K562 (cell line): ENCODE data around the gene MAP2K3. TPM values are rescaled to one million over a fixed set of nuclear protein-coding genes. Genes with fewer than 3 reads are reported as not detected.

Experiments
- ATAC-seq: fragments of 200-7000 bp; cut with Tn5 transposase; 3 replicates; pipeline ENCODE4 v1.9.1; 2020; ENCODE audit warnings: moderate library complexity
- BruUV-seq: library from RNA; stranded (reverse); fragments of 400-500 nt; replicated peaks from 2 replicates; lab custom pipeline; 2021; lab: Mats Ljungman, UMichigan
- CTCF ChIA-PET: fragments of 300-600 bp; formaldehyde crosslinking; extraction: SDS; loops from one replicate; lab custom pipeline; 2021; ENCODE audit warnings: low intra/inter-chr PET ratio; lab: Yijun Ruan, JAX
- POLR2A ChIA-PET: fragments of 300-600, 350-650 bp; sonication (Branson Sonifier 250); formaldehyde crosslinking; extraction: SDS; loops from one replicate; lab custom pipeline; 2021; ENCODE audit warnings: antibody characterized with exemption, inconsistent platforms; lab: Yijun Ruan, JAX
- DNase-seq, 4 experiments: peaks; one replicate each; pipeline versions ENCODE4 v3.0.0 to v3.0.0-alpha.2; 2011 to 2018; ENCODE audit warnings: low spot score in 3 of 4, mixed read lengths in 3 of 4; ENCODE audit errors: extremely low read depth in 1 of 4
- FAIRE-seq: peaks from 2 replicates; lab custom pipeline; 2011; peaks lifted over from hg19 to GRCh38; lab: Jason Lieb, UNC
- H2AFZ ChIP-seq: 2 replicates; pipeline ENCODE4 v1.6.0; 2011; ENCODE audit warnings: low read depth, low read length, control low read depth, inconsistent platforms
- H3K27ac ChIP-seq: fragments of 200-600 bp; 3 replicates; pipeline ENCODE4 v1.8.0; 2011; ENCODE audit warnings: low read depth, mild to moderate bottlenecking, control low read depth, inconsistent platforms, low read length, moderate library complexity, mixed read lengths; ENCODE audit errors: extremely low read depth
- H3K27me3 ChIP-seq, 2 experiments: fragments of 300-600 bp in 1 of 2; 2 replicates in 1 of 2; 3 replicates in 1 of 2; pipeline versions ENCODE4 v1.6.0 to v1.8.0; 2011; ENCODE audit warnings: inconsistent platforms in 2 of 2, low read length in 2 of 2, mild to moderate bottlenecking in 1 of 2, mixed read lengths in 1 of 2, moderate library complexity in 1 of 2; ENCODE audit not compliant: control insufficient read depth in 2 of 2, insufficient read depth in 2 of 2
- H3K36me3 ChIP-seq: fragments of 300-600 bp; 3 replicates; pipeline ENCODE4 v1.8.0; 2011; ENCODE audit warnings: mild to moderate bottlenecking, low read length, inconsistent platforms; ENCODE audit not compliant: control insufficient read depth, insufficient read depth
- H3K4me1 ChIP-seq, 2 experiments: fragments of 200-600 bp in 1 of 2; replicated peaks in 1 of 2; 2 replicates in 1 of 2; 3 replicates in 1 of 2; pipeline versions ENCODE4 v1.5.1 to v1.8.0; 2011; ENCODE audit warnings: inconsistent platforms in 2 of 2, low read length in 2 of 2, mild to moderate bottlenecking in 1 of 2, mixed read lengths in 1 of 2, moderate library complexity in 1 of 2; ENCODE audit not compliant: control insufficient read depth in 2 of 2, insufficient read depth in 2 of 2
- H3K4me2 ChIP-seq: 2 replicates; pipeline ENCODE4 v1.6.1; 2011; ENCODE audit warnings: low read length, control low read depth, inconsistent platforms, mixed read lengths; ENCODE audit not compliant: insufficient read depth
- H3K4me3 ChIP-seq: fragments of 200-600 bp; sonication (generic), shearing (Covaris generic); 2 replicates; pipeline ENCODE4 v1.5.1; 2016; ENCODE audit warnings: control low read depth, inconsistent platforms
- H3K79me2 ChIP-seq: fragments of 200-600 bp; 3 replicates; pipeline ENCODE4 v1.8.0; 2011; ENCODE audit warnings: low read length, inconsistent platforms; ENCODE audit not compliant: control insufficient read depth, insufficient read depth
- H3K9ac ChIP-seq, 2 experiments: 2 replicates each; pipeline versions ENCODE4 v1.6.0 to v1.6.1; 2011; ENCODE audit warnings: low read depth in 2 of 2, low read length in 2 of 2, control low read depth in 1 of 2, inconsistent platforms in 1 of 2, mild to moderate bottlenecking in 1 of 2, mixed read lengths in 1 of 2; ENCODE audit not compliant: insufficient read depth in 1 of 2
- H3K9me1 ChIP-seq: one replicate; pipeline ENCODE4 v1.6.0; 2011; ENCODE audit warnings: inconsistent platforms, mild to moderate bottlenecking, low read length, moderate library complexity; ENCODE audit not compliant: control insufficient read depth, insufficient read depth
- H3K9me3 ChIP-seq: replicated peaks from 2 replicates; pipeline ENCODE4 v1.5.1; 2011; ENCODE audit warnings: low read depth, low read length, inconsistent platforms; ENCODE audit not compliant: control insufficient read depth, insufficient read depth
- H4K20me1 ChIP-seq: replicated peaks from 2 replicates; pipeline ENCODE4 v1.6.1; 2011; ENCODE audit warnings: low read length, inconsistent platforms, mixed read lengths; ENCODE audit not compliant: control insufficient read depth, insufficient read depth
- BCOR ChIP-seq: fragments of 450-650 bp; IDR thresholded peaks from 2 replicates; pipeline ENCODE4 v1.6.1; 2016
- HMGN3 ChIP-seq: IDR thresholded peaks from 2 replicates; pipeline ENCODE4 v1.6.1; 2011; ENCODE audit warnings: borderline replicate concordance, low read depth, mild to moderate bottlenecking, mixed read lengths, low read length; ENCODE audit not compliant: insufficient read length; ENCODE audit errors: extremely low read depth
- MEF2A ChIP-seq: IDR thresholded peaks from 2 replicates; pipeline ENCODE4 v1.6.1; 2011; ENCODE audit warnings: low read depth, mild to moderate bottlenecking, low read length, moderate library complexity; ENCODE audit not compliant: control insufficient read depth
- PML ChIP-seq: IDR thresholded peaks from 2 replicates; pipeline ENCODE4 v1.6.1; 2012; ENCODE audit warnings: low read length, inconsistent platforms
- RBM14 ChIP-seq: fragments of 200-400 bp; formaldehyde crosslinking; IDR thresholded peaks from 2 replicates; pipeline ENCODE4 v1.6.1; 2018; ENCODE audit warnings: low read depth, mild to moderate bottlenecking, low read length, moderate library complexity, borderline replicate concordance; ENCODE audit not compliant: insufficient read depth
- SRSF7 ChIP-seq: fragments of 200-400 bp; formaldehyde crosslinking; optimal IDR thresholded peaks from 2 replicates; pipeline ENCODE3; 2017; ENCODE audit warnings: mild to moderate bottlenecking, low read depth, low read length
- ZFP36 ChIP-seq: fragments of 150-350 bp; IDR thresholded peaks from 2 replicates; pipeline ENCODE4 v1.6.1; 2018; ENCODE audit warnings: low read length, low read depth; ENCODE audit not compliant: partially characterized antibody
- WGBS: fragments of 100-300 bp; shearing (Covaris generic); methylation state at CpG from one replicate; pipeline ENCODE4 v1.1.6; 2016; ENCODE audit warnings: low coverage, mixed read lengths; ENCODE audit not compliant: insufficient coverage; ENCODE audit errors: missing lambda C conversion rate; 5-methylcytosine and 5-hydroxymethylcytosine counted together
- in situ Hi-C: fragments of 300-500 bp; cut with MboI; formaldehyde crosslinking; loops from 4 replicates; pipeline ENCODE4 v1.15.0; 2018; ENCODE audit warnings: inconsistent platforms, mixed read lengths
- intact Hi-C: fragments of 100-400 bp; cut with micrococcal nuclease; formaldehyde crosslinking; loops from 2 replicates; pipeline ENCODE4 v1.14.2; 2022
- polyA plus RNA-seq, 8 experiments: library from polyadenylated mRNA; depleted of rRNA in 4 of 8; stranded (reverse) in 5 of 8; unstranded in 3 of 8; fragments of >200 nt; fragmentation: Nextera tagmentation in 2 of 8; fragmentation: Illumina TruSeq in 1 of 8; extraction: Ambion mirVana in 2 of 8; extraction: Trizol in 1 of 8; gene quantifications; 2 replicates each; pipeline versions ENCODE4 v1.2.1 to v1.2.3, GENCODE V29; 2011 to 2014; ENCODE audit warnings: inconsistent platforms in 1 of 8, missing spikeins in 1 of 8
- total RNA-seq, 7 experiments: library from RNA; depleted of rRNA in 6 of 7; stranded (reverse); fragments of >200 nt in 6 of 7; fragmentation: Illumina TruSeq in 2 of 7; extraction: Trizol in 2 of 7; gene quantifications; 2 replicates each; pipeline versions ENCODE4 v1.2.1 to v1.2.3, GENCODE V29; 2011 to 2021; ENCODE audit warnings: low replicate concordance in 1 of 7
- TF ChIP-seq, protein P1 (sequence below): fragments of 450-650 bp; IDR thresholded peaks from 2 replicates; pipeline ENCODE4 v1.6.1; 2017; ENCODE audit warnings: antibody characterized with exemption, mild to moderate bottlenecking

MAP2K3 gene
- total and polyA plus RNA-seq, 9 of the 15 experiments (the other 6 are each of a cell fraction or from before 2014, with no cell fraction given): 0.18 to 14.8 (median 3.5) TPM

DNA sequence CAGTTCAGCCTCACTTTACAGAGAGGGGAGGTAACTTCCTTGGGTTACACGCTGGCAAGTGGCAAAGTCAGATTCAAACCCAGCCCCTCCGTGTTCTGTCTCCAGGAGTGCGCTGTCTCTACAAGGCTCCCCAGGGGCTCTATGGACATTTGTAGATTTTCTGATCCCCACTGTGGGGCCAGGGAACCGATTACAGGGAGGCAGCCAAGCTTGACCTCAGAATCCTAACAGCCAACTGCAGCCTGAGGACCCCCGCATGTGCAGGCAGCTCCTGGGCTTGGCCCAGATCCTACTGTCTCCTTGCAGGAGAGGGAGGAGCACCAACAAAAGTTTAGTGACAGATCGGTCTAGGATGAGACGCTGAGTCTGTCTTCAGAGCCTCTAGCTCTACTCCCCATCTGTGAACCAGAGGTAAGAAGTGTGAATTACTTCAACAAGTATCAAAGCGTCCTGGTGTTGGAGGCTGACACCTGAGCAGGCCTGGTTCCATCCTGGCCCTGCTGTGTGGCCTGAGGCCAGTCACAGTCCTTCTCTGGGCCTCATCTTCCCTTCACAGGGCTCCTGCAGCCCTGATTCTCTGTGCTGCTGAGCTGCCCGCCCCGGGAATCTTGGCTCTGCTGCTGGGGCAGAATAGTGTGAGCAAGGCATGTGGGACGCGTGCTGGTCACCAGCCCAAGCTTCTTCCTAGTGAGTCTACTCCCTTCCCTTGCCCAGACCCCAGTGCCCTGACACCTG, 22.1 kb upstream of the MAP2K3 start:
- WGBS: 54% methylated on average over 10 of the region's 12 CpGs
- ChIA-PET POLR2A (no interaction called here), CTCF (no interaction called here)
- no peak for DNase-seq
- no peaks in the 10 kb centered on the region for H3K9me1 ChIP-seq
- no peak overlapping the region for H3K9ac ChIP-seq
- H3K27ac ChIP-seq: no peak overlapping the region
- no peaks in the 10 kb centered on the region for H3K9me3 ChIP-seq
- ATAC-seq: no peak
- H4K20me1 ChIP-seq: no peaks in the 10 kb centered on the region
- in situ Hi-C loops: no loop called here
- no TSS peak for BruUV-seq
- intact Hi-C loops: no loop called here
- H3K27me3 ChIP-seq: no peaks in the 10 kb centered on the region
- H3K4me2 ChIP-seq: no peak overlapping the region
- H3K4me1 ChIP-seq: peaks cover 0 to under 1% of the 10 kb centered on the region in 2 experiments; a peak in 2 of 5 replicates
- H3K36me3 ChIP-seq: no peaks in the 10 kb centered on the region
- H3K4me3 ChIP-seq: no peak overlapping the region
- no peak for FAIRE-seq
- no peaks in the 10 kb centered on the region for H3K79me2 ChIP-seq
- no peak for TF ChIP-seq PML
- TF ChIP-seq ZFP36: peak; percentile 9
- no peak overlapping the region for H2AFZ ChIP-seq

DNA sequence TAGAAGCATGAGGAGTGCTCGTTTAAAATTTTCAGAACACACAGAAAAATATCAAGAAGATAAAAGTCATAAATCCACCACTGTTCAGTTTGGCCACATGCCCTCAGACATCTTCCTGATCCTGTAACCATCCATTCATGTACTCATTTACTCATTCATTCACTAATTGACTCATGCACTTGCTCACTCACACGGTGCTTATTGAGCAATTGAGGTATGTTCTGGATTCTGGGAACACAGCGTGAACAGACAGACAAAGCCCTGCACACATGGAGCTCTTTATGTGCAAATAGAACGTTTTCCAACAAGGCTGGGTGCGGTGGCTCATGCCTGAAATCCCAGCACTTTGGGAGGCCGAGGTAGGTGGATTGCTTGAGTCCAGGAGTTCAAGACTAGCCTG, 21.1 kb upstream of the MAP2K3 start:
- FAIRE-seq (no peak), DNase-seq (no peak), ATAC-seq (no peak)
- H3K79me2 ChIP-seq: no peaks in the 10 kb centered on the region
- no TSS peak for BruUV-seq
- no peak overlapping the region for H3K27ac ChIP-seq
- H3K9me1 ChIP-seq: no peaks in the 10 kb centered on the region
- H2AFZ ChIP-seq: no peak overlapping the region
- no peak overlapping the region for H3K9ac ChIP-seq
- ChIA-PET POLR2A (no interaction called here), CTCF (no interaction called here)
- no peaks in the 10 kb centered on the region for H3K36me3 ChIP-seq
- in situ Hi-C loops (no loop called here), intact Hi-C loops (no loop called here)
- no peaks in the 10 kb centered on the region; a peak in 1 of 5 replicates for H3K4me1 ChIP-seq
- no peaks in the 10 kb centered on the region for H3K27me3 ChIP-seq
- WGBS: 30% methylated on average over 5 of the region's 6 CpGs
- no peaks in the 10 kb centered on the region for H4K20me1 ChIP-seq
- no peaks in the 10 kb centered on the region for H3K9me3 ChIP-seq
- H3K4me2 ChIP-seq: no peak overlapping the region
- no peak overlapping the region for H3K4me3 ChIP-seq
- TF ChIP-seq RBM14: no peak
- TF ChIP-seq SRSF7: no peak
- TF ChIP-seq BCOR: no peak
- TF ChIP-seq, protein P1, sequence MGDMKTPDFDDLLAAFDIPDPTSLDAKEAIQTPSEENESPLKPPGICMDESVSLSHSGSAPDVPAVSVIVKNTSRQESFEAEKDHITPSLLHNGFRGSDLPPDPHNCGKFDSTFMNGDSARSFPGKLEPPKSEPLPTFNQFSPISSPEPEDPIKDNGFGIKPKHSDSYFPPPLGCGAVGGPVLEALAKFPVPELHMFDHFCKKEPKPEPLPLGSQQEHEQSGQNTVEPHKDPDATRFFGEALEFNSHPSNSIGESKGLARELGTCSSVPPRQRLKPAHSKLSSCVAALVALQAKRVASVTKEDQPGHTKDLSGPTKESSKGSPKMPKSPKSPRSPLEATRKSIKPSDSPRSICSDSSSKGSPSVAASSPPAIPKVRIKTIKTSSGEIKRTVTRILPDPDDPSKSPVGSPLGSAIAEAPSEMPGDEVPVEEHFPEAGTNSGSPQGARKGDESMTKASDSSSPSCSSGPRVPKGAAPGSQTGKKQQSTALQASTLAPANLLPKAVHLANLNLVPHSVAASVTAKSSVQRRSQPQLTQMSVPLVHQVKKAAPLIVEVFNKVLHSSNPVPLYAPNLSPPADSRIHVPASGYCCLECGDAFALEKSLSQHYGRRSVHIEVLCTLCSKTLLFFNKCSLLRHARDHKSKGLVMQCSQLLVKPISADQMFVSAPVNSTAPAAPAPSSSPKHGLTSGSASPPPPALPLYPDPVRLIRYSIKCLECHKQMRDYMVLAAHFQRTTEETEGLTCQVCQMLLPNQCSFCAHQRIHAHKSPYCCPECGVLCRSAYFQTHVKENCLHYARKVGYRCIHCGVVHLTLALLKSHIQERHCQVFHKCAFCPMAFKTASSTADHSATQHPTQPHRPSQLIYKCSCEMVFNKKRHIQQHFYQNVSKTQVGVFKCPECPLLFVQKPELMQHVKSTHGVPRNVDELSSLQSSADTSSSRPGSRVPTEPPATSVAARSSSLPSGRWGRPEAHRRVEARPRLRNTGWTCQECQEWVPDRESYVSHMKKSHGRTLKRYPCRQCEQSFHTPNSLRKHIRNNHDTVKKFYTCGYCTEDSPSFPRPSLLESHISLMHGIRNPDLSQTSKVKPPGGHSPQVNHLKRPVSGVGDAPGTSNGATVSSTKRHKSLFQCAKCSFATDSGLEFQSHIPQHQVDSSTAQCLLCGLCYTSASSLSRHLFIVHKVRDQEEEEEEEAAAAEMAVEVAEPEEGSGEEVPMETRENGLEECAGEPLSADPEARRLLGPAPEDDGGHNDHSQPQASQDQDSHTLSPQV: no peak
- no peak for TF ChIP-seq MEF2A
- TF ChIP-seq HMGN3: no peak
